Retina (tissue), 1 donor: Measurements from ENCODE around the gene SNX5.
"Not testable (repeated sequence)": the region's sequence is repeated elsewhere in the genome, so short reads cannot be mapped to it uniquely, and the experiment has no call there.

Experiments used
- DNase-seq: peaks from one replicate; pipeline ENCODE4 v3.0.0-alpha.2; 2016

The SNX5 gene

DNA sequence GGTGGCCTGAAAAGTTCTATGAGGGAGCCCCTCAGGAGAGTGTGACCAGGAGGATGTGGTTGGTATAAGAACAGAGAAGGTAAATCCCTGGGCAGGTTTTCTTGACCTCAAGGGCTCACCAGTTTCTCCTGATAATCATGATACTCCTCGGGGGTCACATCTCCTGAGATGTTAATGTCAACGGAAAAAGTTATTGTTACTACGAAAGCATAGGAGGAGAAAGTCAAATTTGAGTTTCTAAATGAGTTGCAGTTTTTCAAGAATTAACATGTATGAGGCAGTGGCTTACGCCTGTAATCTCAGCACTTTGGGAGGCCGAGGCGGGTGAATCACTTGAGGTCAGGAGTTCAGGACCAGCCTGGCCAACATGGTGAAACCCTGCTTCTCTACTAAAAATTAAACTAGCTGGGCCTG is 23.6 kb upstream of the SNX5 start:
- DNase-seq: no peak

DNA sequence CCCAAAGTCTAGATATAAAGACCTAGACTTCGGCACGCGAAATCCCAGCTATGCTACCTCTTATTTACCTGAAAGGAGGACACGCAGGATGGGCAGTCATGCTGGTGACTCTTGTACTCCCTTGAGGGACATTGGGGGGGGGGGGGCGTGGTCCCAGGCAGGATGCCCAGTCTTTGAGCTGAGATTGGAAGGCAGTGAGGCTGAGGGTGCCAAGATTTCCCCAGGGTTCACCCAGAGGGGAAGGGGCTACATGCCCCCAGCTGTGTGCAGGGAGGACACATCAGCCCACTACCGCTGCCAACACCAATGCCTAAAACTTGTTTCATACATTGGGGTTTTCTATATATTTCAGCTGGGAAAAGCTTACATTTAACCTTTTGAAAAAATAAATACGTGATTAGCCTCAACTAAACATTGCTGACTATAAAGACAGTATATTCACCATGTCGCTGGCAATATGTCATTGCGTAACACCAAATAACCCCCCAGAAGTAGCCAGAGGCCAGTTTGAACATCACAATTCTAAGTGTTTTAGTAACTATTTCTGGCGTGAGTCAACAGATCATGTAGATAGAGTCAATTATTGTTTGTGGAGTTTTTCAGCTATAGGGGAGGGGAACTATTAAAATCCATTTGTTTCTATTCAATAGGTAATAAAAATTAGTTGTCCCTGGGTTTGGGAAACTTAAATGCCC is 21.8 kb upstream of the SNX5 start:
- no peak for DNase-seq

DNA sequence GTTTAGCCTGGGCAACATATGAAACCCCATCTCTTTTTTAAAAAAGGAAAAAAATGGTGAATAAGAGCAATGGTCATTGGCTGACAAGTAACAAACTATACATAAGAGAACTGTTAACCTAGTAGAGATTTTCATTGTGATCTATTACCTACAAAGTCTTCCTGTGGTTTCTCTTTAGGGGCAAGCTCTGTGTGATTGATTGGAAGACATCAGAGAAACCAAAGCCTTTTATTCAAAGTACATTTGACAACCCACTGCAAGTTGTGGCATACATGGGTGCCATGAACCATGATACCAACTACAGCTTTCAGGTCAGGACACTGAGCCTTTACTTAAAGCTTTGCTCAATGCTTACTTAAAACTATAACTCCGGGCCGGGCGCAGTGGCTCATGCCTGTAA is 19.4 kb upstream of the SNX5 start:
- no peak for DNase-seq

DNA sequence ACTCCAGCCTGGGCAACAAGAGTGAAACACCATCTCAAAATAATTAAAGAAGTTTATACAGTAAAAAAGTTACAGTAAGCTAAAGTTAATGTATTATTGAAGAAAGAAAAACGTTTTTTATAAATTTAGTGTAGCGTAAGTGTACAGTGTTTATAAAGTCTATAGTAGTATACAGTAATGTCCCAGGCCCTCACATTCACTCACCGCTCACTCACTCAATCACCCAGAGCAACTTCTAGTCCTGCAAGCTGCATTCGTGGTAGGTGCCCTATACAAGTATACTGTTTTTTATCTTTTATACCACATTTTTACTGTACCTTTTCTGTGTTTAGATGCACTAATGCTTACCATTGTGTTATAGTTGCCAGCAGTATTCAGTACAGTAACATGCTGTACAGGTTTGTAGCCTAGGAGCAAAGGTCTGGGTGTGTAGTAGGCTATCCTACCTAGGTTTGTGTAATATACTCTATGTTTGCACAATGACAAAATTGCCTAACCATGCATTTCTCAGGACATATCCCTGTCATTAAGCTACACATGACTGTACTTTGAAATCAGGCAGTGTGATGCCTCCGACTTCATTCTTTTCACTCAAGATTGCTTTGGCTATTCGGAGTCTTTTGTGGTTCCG is 16.9 kb upstream of the SNX5 start:
- DNase-seq: no peak

DNA sequence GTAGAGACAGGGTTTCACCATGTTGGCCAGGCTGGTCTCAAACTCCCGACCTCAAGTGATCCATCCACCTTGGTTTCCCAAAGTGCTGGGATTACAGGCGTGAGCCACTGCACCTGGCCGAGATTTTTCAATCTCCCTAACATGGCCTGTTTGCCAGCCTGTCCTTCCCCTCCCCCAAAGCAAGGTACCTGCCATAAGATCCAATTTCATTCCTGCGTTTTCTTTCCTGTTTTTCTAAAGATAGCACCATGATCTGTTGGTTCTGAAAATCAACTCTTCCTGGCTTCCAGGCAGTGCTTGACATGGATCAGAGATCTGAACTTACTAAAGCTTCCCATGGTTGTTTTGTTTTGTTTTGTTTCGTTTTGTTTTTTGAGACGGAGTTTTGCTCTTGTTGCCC is 7.7 kb upstream of the SNX5 start:
- DNase-seq: no peak

DNA sequence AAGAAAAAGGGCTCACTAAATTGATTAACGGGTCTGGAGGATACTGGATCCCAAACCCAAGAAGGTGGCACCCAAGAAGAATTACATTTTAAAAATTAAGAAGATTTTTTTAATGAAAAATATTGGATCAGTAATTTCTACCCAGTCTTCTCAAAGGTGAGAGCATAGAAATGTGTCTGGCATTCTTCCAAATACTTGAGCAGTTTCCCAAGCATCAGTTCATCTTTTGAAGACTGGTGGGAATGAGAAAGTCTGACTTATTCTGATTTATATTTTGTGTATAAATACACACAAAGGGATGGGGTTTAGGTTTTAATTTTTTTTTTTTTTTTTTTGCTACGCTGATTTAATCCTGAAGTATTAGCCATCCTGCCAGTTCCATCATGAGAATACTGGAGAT is 3.5 kb upstream of the SNX5 start:
- no peak for DNase-seq

DNA sequence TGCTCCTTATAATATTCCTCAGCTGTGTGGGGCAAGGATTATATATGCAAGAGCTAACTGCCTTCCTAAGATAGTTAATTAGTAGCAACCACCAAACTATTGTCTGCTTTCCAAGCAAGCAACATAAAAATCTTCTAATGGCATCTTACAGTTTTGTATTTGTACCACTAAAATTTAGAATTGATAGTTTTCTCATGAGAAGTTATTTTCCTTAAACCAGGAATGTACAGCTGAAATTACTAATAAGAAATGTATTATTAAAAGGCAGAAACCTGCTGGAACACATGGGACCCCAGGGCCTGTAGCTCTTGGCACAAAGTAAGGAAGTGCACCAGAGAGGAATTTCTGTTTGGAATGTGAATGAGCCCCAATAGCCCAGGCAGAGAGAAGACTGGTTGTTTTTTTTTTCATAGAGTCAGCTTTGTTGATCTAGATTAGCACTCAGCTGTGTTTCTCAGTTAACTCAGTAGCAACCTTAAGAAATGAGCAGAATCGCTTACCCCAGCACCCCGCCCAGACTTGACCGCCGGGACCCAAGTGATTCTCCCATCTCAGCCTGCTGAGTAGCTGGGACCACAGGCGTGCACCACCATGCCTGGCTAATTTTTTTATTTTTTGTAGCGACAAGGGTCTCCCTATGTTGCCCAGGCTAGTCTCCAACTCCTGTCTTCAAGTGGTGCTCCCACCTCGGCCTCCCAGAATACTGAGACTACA is 2.9 kb upstream of the SNX5 start:
- peak; percentile 34 for DNase-seq

DNA sequence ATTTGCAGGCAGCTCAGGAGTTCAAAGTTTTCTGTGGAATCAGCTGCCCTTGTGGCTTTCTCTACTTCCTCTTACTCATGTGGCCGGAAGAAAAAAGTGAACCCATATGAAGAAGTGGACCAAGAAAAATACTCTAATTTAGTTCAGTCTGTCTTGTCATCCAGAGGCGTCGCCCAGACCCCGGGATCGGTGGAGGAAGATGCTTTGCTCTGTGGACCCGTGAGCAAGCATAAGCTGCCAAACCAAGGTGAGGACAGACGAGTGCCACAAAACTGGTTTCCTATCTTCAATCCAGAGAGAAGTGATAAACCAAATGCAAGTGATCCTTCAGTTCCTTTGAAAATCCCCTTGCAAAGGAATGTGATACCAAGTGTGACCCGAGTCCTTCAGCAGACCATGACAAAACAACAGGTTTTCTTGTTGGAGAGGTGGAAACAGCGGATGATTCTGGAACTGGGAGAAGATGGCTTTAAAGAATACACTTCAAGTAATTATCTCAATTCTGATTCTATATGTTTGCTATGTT is 1.4 kb upstream of the SNX5 start:
- no peak for DNase-seq

DNA sequence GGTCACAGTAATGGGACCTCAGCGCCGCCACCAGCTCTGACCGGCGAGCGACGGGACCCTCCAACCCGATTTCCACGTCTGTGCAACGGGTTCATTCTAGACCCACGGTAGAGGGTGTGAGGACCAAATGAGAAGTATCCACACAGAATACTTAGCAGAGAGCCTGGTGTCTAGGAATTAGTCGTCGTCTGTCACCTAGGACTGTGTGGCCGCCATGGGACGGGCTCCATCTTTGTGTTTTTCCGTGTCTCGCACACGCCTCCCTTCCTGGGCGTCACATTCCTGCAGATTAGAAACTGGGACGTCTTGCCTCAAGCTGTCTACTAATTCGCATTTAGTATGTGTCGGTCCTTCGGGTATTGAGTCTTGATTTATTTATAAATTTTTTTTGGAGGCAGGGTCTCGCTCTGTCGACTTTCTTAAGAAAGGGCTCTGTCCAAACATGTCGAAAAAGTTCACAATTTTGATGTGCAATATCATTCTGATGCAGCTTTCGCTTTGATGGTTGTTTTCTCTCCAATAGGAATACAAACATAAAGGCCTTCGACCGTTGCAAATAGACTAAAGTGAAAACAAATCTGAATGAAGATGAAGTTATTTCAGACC is 787 bp upstream of the SNX5 start:
- DNase-seq: no peak

DNA sequence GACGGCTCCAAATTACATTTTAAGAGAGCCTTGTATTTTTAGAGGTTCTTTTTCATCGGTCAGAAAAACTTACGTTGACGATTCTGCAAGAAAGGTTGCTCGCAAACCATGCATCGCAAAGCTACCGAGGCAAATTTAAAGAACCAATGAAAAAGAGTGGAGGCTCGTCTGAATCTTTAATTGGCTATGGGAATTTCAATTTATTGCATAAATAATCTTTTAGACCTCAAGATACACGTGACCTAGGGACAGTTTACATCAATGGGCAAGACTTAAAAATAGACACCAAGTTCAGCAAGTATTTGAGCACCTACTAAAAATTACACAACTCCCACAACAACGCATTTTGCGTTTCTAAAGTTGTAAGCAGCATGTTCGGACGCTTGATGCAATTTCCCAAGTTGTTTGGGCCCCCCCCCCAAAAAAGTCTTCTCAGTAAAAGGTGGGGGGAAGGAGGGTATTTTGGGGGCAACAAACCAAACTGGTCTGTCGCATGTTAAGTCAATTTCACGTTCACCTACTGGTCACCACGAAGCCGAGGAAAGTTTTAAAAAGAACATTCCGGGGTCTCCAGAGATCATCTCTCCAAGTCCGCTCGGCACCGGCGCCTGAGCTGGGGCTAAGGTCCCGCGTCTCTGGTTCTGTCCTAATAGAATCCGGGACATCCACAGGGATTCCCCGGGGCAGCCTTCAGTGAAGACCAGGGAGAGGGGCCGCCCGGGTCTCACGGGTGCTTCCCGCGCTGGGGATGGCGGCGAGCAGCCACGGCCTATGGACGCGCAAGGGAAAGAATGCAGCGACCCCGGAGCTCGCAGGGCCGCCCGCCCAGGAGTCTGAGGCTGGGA is 851 bp downstream of the SNX5 start:
- peak; percentile 87 for DNase-seq

DNA sequence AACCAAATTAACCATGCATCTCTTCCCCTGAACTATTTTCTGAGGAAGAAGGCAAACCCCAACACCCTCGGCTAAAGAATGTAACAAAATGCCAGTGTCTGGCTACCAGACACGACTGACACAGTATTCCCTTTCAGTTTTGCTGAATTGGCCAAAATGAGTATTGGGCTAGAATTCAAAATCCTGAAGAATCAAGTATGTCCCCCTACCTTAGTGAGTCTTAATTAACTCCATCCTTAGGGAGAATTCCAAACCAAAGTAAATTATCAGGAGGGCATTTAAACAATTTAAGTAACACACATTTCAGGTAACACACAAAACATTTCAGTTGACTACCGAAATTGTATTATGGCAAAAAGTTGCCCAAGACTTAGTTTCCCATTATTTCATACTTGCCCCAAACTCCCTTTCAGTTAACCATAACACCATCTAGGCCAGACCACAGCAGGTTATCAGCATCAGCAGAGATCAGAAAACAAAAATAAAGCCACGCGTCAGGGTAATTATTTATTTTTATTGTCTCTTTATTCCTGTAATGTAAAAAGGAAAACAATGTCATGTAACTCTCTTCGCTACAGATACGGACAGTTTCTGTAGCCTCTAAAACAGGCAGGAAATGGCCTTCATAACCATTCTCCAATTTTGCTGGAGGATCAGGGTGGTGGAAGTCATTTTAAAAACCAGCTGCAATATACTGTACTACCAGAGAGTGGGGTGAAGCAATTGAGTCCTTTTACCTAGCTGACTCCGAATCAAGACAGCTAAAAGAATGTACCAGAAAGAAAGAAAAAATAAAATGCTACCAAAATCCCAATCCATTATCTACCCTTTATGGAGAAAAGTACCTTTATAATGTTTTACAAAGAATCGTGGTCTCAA is 1.9 kb downstream of the SNX5 start:
- DNase-seq: no peak

DNA sequence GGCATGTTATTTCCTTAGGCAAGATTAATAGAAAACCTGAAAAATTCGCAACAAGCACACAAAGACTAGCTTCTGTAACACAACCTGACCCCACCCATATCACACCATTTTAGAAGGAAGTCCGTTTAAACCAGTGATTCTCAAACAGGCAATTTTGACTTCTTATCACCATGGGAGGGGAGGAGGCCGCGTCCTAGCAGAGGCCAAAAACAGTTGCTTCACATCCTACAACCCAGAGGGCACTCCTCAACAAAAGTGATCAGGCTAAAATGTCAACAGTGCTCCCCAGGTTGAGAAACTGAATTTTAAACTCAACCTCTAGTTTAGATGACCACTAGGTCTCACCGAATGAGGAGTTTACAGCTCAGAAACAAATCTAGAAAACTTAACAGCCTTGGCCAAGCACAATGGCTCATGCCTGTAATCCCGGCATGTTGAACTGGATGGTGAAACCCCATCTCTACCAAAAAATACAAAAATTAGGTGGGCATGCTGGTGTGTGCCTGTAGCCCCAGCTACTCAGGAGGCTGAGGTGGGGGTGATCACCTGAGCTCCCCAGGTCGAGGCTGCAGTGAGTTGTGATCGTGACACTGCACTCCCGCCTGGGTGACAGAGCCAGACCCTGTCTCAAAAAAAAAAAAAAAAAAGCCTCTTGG is 3.4 kb downstream of the SNX5 start:
- DNase-seq: no peak

DNA sequence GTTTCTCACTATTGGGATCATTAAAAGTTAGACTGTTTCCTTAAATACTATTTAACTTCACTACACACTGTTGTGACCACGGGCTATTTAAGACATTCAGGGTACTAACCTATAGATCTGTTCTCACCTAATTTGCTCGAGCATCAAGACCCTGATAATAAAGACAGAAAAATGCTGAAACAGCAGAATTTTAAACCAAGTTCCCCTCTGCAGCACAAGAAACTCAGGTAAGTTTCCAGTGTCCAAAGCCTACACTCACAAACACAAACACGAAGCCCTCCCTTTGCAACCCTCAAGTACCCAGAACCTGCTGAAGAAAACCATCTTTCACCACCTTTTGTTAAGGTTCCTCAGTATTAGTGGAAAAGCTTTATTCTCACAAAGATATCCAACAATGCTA is 4.0 kb downstream of the SNX5 start:
- no peak for DNase-seq

DNA sequence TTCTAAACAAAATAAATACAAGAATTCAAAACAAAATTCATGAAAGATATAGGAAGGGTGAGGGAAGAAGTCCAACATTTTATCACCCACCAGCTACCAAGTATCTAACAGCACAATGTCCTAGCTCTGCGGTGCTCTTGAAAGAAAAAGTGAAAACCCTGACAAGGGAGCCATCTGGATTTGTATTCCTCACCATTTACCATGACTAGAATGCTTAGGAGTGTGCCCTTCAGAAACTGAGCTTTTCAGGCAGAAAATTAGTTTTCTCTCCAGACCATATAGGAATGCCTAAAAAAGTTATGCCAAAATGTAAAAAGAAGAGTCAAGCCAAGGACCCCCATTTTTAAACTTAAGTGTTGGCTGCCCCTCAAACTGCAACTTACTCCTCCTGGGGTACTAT is 4.5 kb downstream of the SNX5 start:
- DNase-seq: no peak

DNA sequence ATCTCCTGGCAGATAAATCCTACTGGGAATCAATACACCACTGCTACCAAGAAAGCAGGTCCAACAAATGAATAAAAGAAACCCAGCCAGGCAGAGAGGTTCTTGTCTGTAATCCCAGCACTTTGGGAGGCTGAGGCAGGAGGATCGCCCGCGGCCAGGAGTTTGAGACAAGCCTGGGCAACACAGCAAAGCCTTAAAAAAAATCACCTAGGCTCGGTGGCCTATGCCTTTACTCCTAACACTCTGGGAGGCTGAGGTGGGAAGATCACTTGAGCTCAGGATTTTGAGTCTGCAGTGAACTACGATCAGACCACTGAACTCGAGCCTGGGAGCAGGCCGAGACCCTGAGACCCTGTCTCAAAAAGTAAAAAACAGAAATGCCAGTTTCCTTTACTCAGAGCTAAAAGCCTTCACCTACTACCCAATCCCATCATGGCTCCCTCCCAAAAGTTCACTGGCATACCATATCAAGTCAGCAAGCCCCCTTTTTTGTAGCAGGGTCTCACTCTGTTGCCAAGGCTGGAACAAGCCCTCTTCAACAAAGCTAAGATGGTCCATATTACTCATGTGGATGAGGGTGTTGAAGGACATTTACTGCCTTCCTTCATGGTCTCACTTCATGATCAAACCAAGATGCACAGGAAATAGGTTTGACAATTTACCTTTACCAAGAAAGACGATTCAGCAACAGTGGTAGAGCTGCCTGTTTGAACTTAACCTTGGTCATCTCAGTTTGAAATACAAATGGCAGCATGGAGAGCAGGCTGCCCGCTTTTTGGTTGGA is 5.3 kb downstream of the SNX5 start:
- no peak for DNase-seq

DNA sequence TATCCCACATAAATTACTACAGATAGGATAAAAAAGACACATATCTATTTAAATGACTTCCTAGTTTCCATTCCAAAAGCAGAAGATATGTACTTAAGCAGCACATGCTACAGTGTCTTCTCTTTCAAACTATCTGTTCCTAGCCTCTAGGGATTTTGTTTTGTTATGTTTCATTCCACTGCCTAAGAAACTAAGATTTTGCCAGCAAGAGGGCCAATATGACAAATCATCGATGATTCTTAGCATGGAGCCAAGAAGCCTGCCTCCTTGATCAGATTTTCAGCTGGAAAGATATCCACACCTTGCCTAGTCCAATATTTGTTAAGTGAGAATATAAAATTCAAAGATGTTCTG is 7.0 kb downstream of the SNX5 start:
- DNase-seq: no peak

DNA sequence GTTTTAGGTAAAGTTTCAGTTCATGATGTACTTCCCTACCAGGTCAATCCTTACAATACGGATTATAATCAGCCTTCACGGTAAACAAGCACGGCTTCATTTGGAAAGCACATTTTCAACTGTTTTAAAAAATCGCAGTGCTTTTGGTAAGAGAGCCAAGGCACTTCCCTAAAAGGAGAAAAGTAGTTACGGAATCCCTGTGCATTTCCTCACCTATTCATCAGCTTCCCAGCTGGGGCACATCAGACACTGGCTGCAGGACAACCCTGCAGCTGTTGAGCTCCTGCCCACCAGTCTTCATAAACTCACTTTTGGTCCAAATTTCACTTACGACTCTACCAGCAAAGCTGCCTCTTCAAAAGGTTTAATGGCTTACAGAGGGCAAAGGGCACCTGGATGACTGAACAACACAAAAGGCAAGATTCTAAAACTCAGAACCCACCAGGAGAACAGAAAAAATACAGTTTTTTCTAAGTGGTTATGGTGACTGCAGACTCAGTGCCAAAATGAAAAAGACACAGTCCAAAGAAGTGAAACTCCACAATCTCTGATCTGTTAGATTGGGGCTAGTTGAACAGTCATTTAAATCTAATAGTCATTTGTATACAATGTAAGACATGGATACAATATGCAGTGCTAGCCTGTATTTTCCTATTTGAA is 7.5 kb downstream of the SNX5 start:
- DNase-seq: no peak

DNA sequence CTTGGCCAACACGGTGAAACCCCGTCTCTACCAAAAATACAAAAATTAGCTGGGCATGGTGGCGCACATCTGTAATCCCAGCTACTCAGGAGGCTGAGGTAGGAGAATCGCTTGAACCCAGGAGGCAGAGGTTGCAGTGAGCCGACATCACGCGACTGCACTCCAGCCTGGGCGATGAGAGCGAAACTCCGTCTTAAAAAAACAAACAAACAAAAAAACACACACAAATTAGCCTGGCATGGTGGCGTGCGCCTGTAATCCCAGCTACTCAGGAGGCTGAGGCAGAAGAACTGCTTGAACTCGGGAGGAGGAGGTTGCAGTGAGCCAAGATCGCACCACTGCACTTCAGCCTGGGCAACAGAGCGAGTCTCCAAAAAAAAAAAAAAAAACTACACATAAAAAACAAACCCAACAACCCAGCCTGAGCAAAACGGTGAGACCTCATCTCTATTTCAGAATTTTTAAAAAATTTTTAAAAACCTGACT is 8.2 kb downstream of the SNX5 start:
- DNase-seq: not testable (repeated sequence)

DNA sequence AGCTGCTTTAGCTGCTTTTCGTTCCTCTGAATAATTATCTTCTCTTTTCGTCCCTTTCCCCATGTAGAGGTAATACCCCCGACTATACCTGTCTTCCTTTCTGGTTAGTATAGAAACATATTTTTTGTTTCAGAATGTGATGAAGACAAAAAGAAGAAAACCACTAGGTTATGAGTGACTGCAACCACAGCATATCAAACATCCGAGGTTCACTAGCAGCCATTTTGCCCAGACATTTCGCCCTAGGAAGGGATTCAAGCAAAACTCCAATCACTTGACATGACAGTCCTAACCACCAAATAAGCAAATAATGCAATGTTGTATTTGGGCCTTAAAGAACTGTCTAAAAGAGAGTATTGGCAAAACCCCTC is 9.4 kb downstream of the SNX5 start:
- DNase-seq: no peak
